Limb (tissue), 2 donors: ENCODE results near the gene MCCC1.
A peak's percentile ranks its signal among the peaks of the same experiment; 100 is the strongest.

Experiments
- DNase-seq, 2 donors: peaks; one replicate each; pipeline ENCODE4 v3.0.0-alpha.2; 2016; ENCODE audit errors: extremely low spot score in 2 of 2

Gene MCCC1

DNA sequence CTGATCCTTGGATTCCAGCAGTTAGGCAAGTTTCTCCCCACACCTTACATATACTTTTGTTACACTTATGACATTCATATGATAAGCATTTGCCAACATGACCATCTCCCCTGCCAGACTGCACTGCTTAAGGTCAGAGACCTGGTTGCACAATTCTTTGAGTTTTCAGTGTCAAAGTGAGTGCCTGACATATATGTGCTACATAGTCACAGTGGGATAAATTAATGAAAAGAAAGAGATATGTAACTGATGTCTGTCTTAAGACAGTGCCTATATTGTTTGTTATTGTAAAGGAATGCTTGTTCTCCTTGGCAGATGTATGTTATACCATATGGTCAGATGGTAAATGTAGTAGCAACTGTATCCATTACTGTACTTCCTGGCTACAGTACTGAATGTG is 115.4 kb downstream of the MCCC1 start:
- no peak for DNase-seq

DNA sequence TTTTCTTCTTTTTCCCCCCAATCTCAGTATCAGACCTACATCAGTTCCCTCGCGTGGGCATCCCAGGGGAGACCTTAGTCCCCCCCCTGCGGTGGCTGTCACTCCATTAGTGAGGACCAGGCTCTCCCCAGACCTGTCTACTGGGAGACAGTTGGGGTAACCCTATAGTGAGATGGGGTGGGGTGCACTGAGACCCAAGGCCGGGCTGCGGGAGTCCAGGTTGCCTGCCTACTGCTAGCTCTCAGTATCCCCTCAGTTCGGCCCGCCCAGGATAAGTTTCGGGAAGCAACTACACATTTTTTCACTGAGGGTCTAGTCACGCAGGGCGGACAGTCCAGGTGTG is 118.3 kb downstream of the MCCC1 start:
- DNase-seq, result no peak

DNA sequence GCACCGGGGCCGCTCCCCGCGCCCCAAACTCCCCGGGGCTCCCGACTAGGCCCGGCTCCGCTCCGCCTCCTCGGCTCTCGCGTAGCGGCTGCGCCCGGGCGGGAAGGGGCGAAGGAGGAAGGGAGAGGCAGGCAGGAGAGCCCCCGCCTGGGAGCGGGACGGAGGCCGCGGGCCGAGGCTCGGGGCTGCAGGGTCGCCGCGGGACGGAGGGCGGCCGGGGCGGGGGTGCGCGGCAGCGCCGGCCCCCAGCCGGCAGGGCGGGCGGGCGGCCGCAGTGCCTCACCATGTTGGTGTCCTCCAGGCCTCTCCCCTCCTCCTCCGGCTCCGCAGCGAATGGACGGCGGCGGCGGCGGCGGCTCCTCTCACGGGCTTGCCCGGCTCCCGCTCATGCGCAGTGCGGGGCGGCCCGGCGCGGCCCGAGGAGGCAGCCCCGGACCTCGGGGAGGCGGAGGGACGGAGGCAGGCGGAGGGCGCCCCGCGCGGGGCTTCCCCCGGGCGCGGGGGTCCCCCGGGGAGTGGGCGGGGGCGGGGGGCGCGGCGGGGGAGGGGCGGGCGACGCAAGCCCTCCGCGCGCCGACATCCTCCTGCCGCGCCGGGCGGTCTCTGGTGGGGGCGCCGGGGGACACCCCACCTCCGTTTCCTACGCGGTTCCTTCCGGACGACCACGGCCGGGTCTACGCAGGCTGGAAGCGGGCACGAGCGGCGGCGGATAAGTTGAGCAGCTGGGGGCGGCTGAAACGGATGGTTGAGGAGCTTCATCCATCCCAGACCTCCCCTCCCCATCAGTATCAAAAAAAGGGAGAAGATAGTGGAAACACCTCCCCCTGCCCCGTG is 118.9 kb downstream of the MCCC1 start, which contains the start of gene DCUN1D1:
Gene DCUN1D1, minus strand, starts transcription at position 335 of the 834 bp plus-strand sequence. Its CDS starts 49 bp downstream, at position 286.
- DNase-seq, result peak; percentile 86 to 94

DNA sequence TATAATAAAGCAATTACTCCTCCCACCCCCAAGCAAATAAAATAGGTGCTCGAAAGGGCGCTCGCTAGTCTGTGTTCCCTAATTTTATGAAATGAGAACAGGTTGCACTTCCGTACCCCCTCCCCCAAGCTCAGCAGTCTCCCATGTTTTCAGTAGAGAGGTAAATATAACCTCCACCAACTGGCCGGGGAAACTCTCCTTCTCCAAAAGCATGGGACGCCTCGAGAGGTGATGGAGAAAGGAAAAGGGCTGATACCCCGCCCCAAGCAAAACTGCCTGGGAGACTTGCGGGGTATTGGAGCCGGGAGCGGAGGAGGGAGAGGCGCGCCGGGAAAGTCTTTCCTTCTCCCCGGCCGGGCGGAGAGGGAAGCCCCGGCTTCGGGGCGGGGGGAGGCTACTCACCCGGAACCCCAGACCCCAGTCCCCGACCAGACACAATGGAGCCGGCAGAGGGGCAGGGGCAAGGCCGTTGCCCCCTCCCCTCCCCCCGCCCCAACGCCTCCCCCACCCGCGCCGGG is 119.6 kb downstream of the MCCC1 start:
- peak in 1 of 2 donors; percentile 21 for DNase-seq

DNA sequence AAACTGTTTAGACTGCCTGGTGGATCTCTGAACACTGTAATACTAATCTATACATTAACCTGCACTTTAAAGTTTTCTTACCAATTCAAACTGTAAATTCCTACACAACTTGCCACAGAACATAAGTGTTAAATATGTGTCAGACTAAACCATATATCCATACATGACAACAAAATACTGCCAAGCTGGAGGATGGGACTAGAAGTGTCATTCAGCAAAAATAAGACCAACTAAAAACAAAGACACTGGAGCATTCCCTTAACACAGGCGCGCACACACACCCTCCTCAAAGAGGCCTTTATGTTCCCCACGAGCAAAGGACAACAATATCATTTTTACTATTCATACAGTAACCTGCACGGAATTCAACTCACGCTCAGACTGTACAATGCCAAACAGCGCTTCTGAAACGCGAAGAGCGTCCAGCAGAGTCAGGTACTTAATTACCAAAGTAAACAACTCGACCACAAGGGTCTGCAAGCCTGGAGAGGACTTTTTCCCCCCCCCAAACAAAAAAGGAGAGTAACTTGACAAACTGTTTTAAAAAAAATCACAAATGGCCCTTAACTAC is 120.1 kb downstream of the MCCC1 start:
- no peak for DNase-seq

DNA sequence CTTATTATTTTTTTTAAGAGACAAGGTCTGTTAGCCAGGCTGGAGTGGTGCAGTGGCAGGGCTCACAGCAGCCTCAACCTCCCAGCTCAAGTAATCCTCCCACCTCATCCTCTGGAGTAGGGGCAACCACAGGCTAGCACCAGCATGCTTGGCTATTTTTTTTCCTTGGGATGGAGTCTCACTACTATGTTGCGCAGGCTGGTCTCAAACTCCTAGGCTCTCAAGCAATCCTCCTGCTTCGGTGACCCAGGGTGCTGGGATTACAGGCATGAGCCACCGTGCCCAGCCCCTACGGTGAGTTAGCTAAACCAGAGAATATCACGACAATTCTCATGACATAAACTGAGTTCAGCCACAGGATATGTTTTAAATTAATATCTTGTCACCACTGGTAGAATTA is 120.9 kb downstream of the MCCC1 start:
- DNase-seq, result no peak

DNA sequence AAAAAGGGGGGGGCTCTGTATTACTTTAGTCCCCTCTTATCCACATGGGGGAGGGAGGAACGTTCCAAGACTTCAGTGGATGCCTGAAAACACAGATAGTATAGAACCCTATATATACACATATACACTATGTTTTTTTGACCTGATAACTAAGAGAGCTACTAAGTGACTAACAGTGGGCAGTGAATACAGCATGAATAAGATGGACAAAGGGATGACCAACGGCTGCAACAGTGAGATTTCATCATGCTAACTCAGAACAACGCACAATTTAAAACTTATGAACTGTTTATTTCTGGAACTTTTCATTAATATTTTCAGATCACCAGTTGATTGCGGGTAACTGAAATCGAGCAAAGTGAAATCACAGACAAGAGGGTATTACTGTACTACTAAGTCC is 126.2 kb downstream of the MCCC1 start:
- no peak for DNase-seq

DNA sequence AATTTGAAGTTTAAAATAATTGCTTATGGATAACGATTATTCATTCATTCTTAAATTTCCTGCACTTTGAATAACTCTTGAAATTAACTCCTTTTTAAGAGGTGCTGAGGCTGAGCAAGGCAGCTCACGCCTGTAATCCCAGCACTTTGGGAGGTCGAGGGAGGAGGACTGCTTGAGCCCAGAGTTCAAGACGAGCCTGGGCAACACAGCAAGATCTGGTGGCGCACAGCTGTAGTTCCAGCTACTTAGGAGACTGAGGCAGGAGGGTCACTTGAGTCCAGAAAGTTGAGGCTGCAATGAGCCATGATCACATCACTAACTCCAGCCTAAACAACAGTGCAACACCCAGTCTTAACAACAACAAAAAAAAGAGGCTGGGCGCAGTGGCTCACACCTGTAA is 126.9 kb downstream of the MCCC1 start:
- DNase-seq, result no peak

DNA sequence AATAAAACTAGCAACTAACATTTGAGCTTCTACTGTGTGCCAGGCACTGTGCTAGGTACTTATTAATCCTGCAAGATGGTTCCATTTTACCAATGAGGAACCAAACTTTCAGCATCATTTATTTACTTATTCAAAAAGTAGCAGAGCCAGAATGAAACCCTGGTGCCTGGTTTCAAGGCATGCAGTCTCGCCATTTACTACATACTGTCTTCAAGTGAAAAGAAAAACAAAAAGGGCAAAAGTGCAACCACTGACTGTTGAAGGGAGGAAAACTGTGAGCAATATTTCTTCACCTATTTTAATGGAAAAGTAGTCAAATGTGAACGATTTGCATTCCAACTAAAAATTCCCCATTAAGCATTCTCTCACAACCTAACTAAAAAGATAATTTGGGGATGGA is 127.7 kb downstream of the MCCC1 start:
- no peak for DNase-seq

DNA sequence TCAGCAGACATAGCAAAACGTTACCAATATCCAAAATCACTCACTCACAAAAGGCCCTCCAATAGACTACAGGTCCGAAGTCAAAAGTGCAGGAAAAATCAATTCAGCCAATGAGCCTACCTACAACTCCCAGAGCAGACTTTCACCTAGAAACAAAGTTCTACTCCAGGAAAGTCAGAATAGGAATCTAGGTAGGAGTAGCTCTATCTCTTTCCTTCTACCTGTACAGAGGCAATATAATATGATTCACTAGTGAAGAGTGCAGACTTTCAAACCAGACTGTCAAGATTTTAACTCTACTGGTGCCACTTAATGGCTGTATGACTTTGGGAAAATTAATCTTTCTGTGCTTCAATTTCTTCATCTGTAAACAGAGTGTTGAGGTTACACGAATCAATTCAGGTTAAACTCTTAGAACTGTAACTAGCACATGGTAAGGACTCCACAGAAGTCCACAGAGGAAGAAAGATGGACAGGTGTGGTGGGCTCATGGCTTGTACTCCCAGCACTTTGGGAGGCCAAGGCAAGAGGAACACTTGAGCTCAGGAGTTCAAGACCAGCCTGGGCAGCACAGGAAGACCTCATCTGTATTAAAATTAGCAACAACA is 128.4 kb downstream of the MCCC1 start:
- no peak for DNase-seq

DNA sequence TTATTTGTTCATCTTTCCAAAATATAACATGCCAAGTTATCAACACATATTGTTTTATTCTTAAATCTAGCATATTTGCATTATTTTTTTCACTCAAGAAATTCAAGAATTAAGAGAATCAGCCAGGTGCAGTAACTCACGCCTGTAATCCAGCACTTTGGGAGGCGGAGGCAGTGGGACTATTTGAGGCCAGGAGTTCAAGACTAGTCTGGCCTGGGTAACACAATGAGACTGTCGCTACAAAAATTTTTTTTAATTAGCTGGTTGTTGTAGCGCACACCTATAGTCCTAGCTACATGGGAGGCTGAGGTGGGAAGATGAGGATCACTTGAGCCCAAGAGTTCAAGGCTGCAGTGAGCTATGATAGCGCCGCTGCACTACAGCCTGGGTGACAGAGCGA is 129.4 kb downstream of the MCCC1 start:
- no peak for DNase-seq

DNA sequence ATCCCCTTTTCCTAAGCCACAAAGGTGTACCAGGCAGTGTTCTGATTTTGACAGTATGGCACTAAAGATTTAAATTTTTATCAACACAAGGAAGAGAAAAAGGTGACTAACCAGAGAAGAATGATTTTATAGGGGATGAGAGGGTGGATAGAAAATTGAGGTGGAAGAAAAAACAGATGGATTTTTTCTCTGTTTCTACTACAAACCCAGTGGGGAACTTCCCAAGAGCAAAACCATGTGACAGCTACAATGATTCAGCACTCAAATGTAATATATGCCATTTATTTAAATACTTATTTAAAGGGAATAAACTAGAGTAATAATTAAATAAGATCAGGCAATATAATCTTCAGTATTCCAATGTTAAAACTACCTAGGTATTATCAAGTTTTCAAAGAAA is 130.0 kb downstream of the MCCC1 start:
- DNase-seq, result no peak

DNA sequence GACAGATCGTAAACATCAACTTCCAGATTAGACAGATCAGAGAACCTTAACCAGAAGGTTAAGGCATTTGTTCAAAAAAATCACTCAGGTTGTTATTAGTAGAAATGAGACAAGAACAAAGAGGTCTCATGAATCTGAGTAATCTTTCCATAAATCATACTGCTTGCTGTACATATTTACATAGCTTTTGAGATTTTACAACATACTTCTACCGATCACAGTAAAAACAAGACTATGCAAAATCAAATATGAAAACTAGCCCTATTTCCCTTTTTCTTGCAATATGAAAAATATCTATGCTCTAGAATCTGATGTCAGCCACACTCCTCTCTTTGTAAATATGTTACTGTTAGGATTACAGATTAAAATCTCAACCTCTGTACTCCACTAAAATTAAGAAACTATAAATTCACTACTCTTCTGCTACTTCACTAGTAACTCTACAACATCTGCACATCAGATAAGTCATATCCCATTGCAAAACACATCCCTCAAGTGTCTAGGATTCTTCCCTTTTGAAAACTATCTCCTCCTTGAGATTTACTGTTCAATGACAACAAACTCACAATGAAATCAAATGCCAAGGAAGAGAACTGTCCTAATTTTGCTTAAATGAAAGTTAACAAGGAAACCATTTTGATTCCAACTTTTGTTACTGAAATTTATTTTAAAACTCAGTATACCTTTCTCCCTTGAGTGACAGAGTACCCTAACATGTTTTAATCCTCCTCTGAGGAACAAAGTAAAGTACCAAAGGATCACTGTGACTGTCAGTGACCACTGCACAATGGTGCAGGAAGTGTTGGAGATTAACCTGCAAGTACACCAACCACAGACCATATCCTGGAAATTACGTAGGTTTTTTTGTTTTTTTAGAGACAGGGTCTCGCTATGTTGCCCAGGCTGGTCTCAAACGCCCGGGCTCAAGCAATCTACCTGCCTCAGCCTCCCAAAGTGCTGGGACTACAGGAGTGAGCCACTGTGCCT is 131.8 kb downstream of the MCCC1 start:
- DNase-seq, result no peak

DNA sequence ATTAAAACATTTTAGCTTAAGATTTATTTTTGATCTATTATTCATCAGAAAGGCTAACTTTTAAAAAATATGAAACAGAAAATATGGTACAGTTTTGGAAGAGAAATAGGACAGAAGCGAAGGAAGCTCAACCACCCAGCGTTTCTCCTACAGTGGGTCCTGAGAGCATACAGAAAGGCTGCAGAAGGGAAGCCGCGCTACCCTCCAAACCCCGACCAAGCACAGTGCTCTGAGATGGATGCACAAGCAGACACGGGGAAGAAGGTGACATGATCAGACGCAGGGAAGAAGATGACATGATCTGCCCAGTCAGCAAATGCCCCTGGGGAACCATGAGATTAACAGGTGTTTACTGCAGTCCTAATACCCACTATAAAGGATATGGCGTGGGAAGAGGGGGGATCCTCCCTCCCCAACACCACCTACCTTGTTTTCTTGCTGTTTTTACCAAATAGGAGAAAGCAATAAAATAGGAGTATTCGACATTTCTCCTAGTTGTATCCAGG is 133.4 kb downstream of the MCCC1 start:
- no peak for DNase-seq
